Smooth muscle cell (in vitro differentiated cells): ENCODE measurements around the gene ATCAY. TPM values are rescaled to one million over a fixed set of nuclear protein-coding genes. Genes with fewer than 3 reads are reported as not detected.
A peak's percentile ranks its signal among the peaks of the same experiment; 100 is the strongest.
"Not testable (repeated sequence)": the region's sequence is repeated elsewhere in the genome, so short reads cannot be mapped to it uniquely, and the experiment has no call there.

Source experiments
- DNase-seq: peaks from one replicate; lab custom pipeline; 2025; ENCODE audit not compliant: unreplicated experiment; lab: John Stamatoyannopoulos, UW
- H2AFZ ChIP-seq: fragments of 200-600 bp; sonication (generic); 2 replicates; pipeline ENCODE4 v1.6.0; 2016; ENCODE audit warnings: antibody characterized with exemption, low read depth, mild to moderate bottlenecking
- H3F3A ChIP-seq: fragments of 200-600 bp; sonication (generic); 2 replicates; pipeline ENCODE4 v1.6.0; 2017; ENCODE audit warnings: antibody characterized with exemption, low read depth
- H3K27ac ChIP-seq: fragments of 200-600 bp; sonication (generic); 2 replicates; pipeline ENCODE4 v1.5.1; 2016; ENCODE audit warnings: low read depth, mild to moderate bottlenecking
- H3K27me3 ChIP-seq: fragments of 200-600 bp; sonication (generic); 2 replicates; pipeline ENCODE4 v1.6.1; 2016; ENCODE audit warnings: low read depth, mild to moderate bottlenecking
- H3K36me3 ChIP-seq: fragments of 200-600 bp; sonication (generic); 2 replicates; pipeline ENCODE4 v1.5.1; 2016; ENCODE audit warnings: low read depth
- H3K4me1 ChIP-seq: fragments of 200-600 bp; sonication (generic); 2 replicates; pipeline ENCODE4 v1.5.1; 2016; ENCODE audit warnings: low read depth
- H3K4me2 ChIP-seq: fragments of 200-600 bp; sonication (generic); 2 replicates; pipeline ENCODE4 v1.6.0; 2016; ENCODE audit warnings: mild to moderate bottlenecking
- H3K4me3 ChIP-seq: fragments of 200-600 bp; sonication (generic); 2 replicates; pipeline ENCODE4 v1.5.1; 2016; ENCODE audit warnings: mild to moderate bottlenecking
- H3K79me2 ChIP-seq: fragments of 200-600 bp; sonication (generic); 2 replicates; pipeline ENCODE4 v1.6.0; 2016; ENCODE audit warnings: low read depth, mild to moderate bottlenecking
- H3K9ac ChIP-seq: fragments of 200-600 bp; sonication (generic); 2 replicates; pipeline ENCODE4 v1.6.0; 2016; ENCODE audit warnings: low read depth
- H3K9me3 ChIP-seq: fragments of 200-600 bp; sonication (generic); replicated peaks from 2 replicates; pipeline ENCODE4 v1.5.1; 2016; ENCODE audit warnings: low read depth
- H4K20me1 ChIP-seq: fragments of 200-600 bp; sonication (generic); 2 replicates; pipeline ENCODE4 v1.6.0; 2016; ENCODE audit warnings: low read depth
- CTCF ChIP-seq: fragments of 200-600 bp; sonication (generic); IDR thresholded peaks from 2 replicates; pipeline ENCODE4 v1.5.1; 2017; ENCODE audit warnings: borderline replicate concordance, mild to moderate bottlenecking, antibody characterized with exemption; ENCODE audit not compliant: insufficient read depth, poor library complexity, severe bottlenecking
- WGBS: methylation state at CpG from one replicate; pipeline ENCODE4 v1.1.7; 2016; ENCODE audit warnings: low lambda C conversion rate; 5-methylcytosine and 5-hydroxymethylcytosine counted together
- polyA plus RNA-seq: library from polyadenylated mRNA; unstranded; fragments of >200 nt; fragmentation: Nextera tagmentation; extraction: Ambion mirVana; gene quantifications from 2 replicates; pipeline ENCODE4 v1.2.1, GENCODE V29; 2016
- total RNA-seq: library from RNA; depleted of rRNA; stranded (reverse); fragments of >200 nt; gene quantifications from 2 replicates; pipeline ENCODE4 v1.2.3, GENCODE V29; 2014

ATCAY gene
- total and polyA plus RNA-seq, 2 experiments from 2014 or later, result 0.09 to 1.1 TPM

DNA sequence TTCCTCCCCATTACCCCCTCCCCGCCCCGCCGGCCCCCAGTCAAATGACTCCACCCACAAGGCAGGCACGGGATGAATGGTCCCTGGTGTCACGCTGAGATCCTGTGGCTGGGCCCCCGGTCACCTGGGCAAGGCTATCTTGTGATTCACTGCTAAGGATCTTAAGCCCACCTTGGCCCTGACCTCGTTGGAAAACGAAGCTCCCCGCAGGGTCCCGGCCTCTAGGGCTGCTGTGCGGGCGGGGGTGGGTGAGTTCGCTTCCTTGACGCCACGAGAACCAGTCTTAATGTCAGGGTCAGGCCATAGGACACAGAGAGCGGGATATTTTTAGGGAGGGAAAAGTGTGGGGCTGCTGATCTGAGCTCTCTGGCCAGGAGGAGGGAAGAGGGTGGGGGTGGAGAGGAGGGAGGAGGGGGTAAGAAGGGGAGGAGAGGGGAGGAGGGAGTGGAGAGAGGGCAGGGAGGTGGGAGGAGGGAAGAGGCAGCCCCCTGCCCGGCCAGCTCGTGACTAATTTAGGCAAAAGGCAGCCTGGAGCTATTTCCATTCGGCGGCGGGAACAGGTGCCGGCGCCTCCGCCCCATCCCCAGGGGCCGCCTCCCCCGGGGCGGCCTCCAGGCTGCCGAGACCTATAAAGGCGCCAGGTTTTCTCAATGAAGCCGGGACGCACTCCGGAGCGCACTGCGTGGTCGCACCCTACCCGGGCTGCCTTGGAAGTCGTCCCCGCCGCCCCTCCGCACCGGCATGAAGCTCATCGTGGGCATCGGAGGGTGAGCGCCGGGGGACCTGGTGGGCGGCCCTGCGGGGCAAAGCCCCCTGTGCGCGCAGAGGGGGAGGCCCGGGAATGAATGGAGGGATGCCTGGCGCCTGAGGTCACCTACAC lies 52.7 kb downstream of the ATCAY start, which contains the start of gene NMRK2:
Gene NMRK2, plus strand, starts transcription at position 139 of the 880 bp plus-strand sequence. Its CDS starts 603 bp downstream, at position 742.
- no peak within 1 kb of the TSS for H2AFZ ChIP-seq
- WGBS, result 2% methylated on average over 49 of the region's 51 CpGs
- no peaks in the 10 kb centered on the region for H3F3A ChIP-seq
- H3K4me3 ChIP-seq, result no peak within 1 kb of the TSS
- H3K27ac ChIP-seq, result no peak within 1 kb of the TSS
- H3K4me1 ChIP-seq, result peaks cover 7% of the 10 kb centered on the region
- H3K79me2 ChIP-seq, result no peaks in the 10 kb centered on the region
- H3K36me3 ChIP-seq, result no peaks in the 10 kb centered on the region
- H3K9ac ChIP-seq, result no peak within 1 kb of the TSS
- no peaks in the 10 kb centered on the region for H4K20me1 ChIP-seq
- no peak for DNase-seq
- no peak for TF ChIP-seq CTCF
- H3K27me3 ChIP-seq, result peaks cover 35% of the 10 kb centered on the region
- H3K9me3 ChIP-seq, result no peaks in the 10 kb centered on the region
- peak within 1 kb of the TSS; percentile 40 for H3K4me2 ChIP-seq

GRCh38 chr19:3936506-3937442 lies 56.3 kb downstream of the ATCAY start:
- no peak for TF ChIP-seq CTCF
- H3K4me2 ChIP-seq, result no peak overlapping the region
- 92% methylated on average over 19 of the region's 29 CpGs for WGBS
- no peaks in the 10 kb centered on the region for H3K36me3 ChIP-seq
- H2AFZ ChIP-seq, result no peak overlapping the region
- no peaks in the 10 kb centered on the region for H3K9me3 ChIP-seq
- H3K9ac ChIP-seq, result no peak overlapping the region
- H3K27me3 ChIP-seq, result peaks cover 35% of the 10 kb centered on the region
- no peak for DNase-seq
- H3K79me2 ChIP-seq, result no peaks in the 10 kb centered on the region
- no peak overlapping the region for H3K4me3 ChIP-seq
- no peak overlapping the region for H3K27ac ChIP-seq
- peaks cover 7% of the 10 kb centered on the region for H3K4me1 ChIP-seq
- no peaks in the 10 kb centered on the region for H3F3A ChIP-seq
- H4K20me1 ChIP-seq, result no peaks in the 10 kb centered on the region

- H3K27me3 ChIP-seq, result peaks cover 24% of the 10 kb centered on the region
- 90% methylated on average over 9 of the region's 22 CpGs for WGBS
- not testable (repeated sequence) for H3K9ac ChIP-seq
Measured at GRCh38 chr19:3938300-3938950, 57.9 kb downstream of the ATCAY start.

More at GRCh38 chr19:3938300-3938950, 57.9 kb downstream of the ATCAY start:
- not testable (repeated sequence) for H3F3A ChIP-seq, H3K79me2 ChIP-seq, H3K9me3 ChIP-seq, H3K4me1 ChIP-seq, DNase-seq, H3K4me3 ChIP-seq, H3K36me3 ChIP-seq, H3K27ac ChIP-seq, H3K4me2 ChIP-seq, H2AFZ ChIP-seq, H4K20me1 ChIP-seq
